Endothelial cell (in vitro differentiated cells): ENCODE results near the gene PPP1R37. TPM values are rescaled to one million over a fixed set of nuclear protein-coding genes. Genes with fewer than 3 reads are reported as not detected.
"Not testable (repeated sequence)": the region's sequence is repeated elsewhere in the genome, so short reads cannot be mapped to it uniquely, and the experiment has no call there.

Source experiments
- DNase-seq: peaks from one replicate; pipeline ENCODE4 v3.0.0; 2021; ENCODE audit warnings: low spot score
- H3K27ac Mint-ChIP-seq: one replicate; pipeline ENCODE4 v1.8.0; 2021; ENCODE audit warnings: mixed read lengths, inconsistent platforms; ENCODE audit not compliant: unreplicated experiment
- H3K27me3 Mint-ChIP-seq: one replicate; pipeline ENCODE4 v1.8.0; 2021; ENCODE audit warnings: mild to moderate bottlenecking, moderate library complexity, mixed read lengths, inconsistent platforms; ENCODE audit not compliant: unreplicated experiment
- H3K36me3 Mint-ChIP-seq: one replicate; pipeline ENCODE4 v1.8.0; 2021; ENCODE audit warnings: mild to moderate bottlenecking, low read depth, mixed read lengths, inconsistent platforms; ENCODE audit not compliant: unreplicated experiment
- H3K4me1 Mint-ChIP-seq: one replicate; pipeline ENCODE4 v1.8.0; 2021; ENCODE audit warnings: mild to moderate bottlenecking, mixed read lengths, inconsistent platforms; ENCODE audit not compliant: unreplicated experiment
- H3K4me3 Mint-ChIP-seq: one replicate; pipeline ENCODE4 v1.8.0; 2021; ENCODE audit warnings: mild to moderate bottlenecking, mixed read lengths, inconsistent platforms; ENCODE audit not compliant: unreplicated experiment
- H3K9me3 Mint-ChIP-seq: one replicate; pipeline ENCODE4 v1.8.0; 2021; ENCODE audit warnings: mixed read lengths, inconsistent platforms; ENCODE audit not compliant: unreplicated experiment
- total RNA-seq: library from RNA; stranded (reverse); fragmentation: NEBNext Ultra II Directional; extraction: Animal tissue kit (Norgen Biotek cat#: 25700); gene quantifications from one replicate; pipeline ENCODE4 v1.2.1, GENCODE V29; 2021; ENCODE audit not compliant: unreplicated experiment
- TF ChIP-seq, protein P1 (sequence below): fragments of 200-600 bp; sonication (generic); IDR thresholded peaks from one replicate; pipeline ENCODE4 v1.5.0; 2021; ENCODE audit warnings: antibody characterized with exemption; ENCODE audit not compliant: unreplicated experiment

Gene PPP1R37
- total RNA-seq, 1 donor from 2014 or later = 34.7 TPM

- peaks cover 6% of the 10 kb centered on the region for H3K4me1 Mint-ChIP-seq
- H3K36me3 Mint-ChIP-seq = peaks cover 8% of the 10 kb centered on the region
- H3K27ac Mint-ChIP-seq = no peak overlapping the region
- H3K9me3 Mint-ChIP-seq = no peaks in the 10 kb centered on the region
- no peak for DNase-seq
- TF ChIP-seq, protein P1, sequence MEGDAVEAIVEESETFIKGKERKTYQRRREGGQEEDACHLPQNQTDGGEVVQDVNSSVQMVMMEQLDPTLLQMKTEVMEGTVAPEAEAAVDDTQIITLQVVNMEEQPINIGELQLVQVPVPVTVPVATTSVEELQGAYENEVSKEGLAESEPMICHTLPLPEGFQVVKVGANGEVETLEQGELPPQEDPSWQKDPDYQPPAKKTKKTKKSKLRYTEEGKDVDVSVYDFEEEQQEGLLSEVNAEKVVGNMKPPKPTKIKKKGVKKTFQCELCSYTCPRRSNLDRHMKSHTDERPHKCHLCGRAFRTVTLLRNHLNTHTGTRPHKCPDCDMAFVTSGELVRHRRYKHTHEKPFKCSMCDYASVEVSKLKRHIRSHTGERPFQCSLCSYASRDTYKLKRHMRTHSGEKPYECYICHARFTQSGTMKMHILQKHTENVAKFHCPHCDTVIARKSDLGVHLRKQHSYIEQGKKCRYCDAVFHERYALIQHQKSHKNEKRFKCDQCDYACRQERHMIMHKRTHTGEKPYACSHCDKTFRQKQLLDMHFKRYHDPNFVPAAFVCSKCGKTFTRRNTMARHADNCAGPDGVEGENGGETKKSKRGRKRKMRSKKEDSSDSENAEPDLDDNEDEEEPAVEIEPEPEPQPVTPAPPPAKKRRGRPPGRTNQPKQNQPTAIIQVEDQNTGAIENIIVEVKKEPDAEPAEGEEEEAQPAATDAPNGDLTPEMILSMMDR = no peak
- no peak overlapping the region for H3K4me3 Mint-ChIP-seq
- H3K27me3 Mint-ChIP-seq = peaks cover 10% of the 10 kb centered on the region
Measured at GRCh38 chr19:45115809-45116615, 23.0 kb downstream of the PPP1R37 start.

DNA sequence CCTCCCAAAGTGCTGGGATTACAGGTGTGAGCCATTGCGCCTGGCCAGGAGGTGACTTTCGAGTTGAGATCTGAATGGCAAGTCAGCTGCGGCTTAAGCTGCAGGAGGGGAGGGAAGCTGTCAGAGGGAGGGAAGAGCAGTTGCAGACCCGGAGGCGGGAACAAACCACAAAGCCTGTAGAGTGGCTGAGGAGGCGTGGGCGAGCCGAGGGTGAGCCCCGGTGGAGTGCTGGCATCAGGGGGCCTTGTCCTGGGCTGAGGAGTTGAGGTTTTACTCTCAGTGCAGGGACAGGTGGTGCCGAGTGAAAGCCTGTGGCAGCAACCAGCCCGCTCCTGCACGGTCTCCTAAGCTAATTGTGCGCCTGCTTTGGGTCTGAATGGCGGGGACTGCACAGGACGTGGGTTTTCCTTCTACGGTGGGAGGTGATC, 24.2 kb downstream of the PPP1R37 start:
- DNase-seq = no peak
- peaks cover 10% of the 10 kb centered on the region for H3K27me3 Mint-ChIP-seq
- H3K4me1 Mint-ChIP-seq = peaks cover 16% of the 10 kb centered on the region
- no peaks in the 10 kb centered on the region for H3K9me3 Mint-ChIP-seq
- no peak overlapping the region for H3K4me3 Mint-ChIP-seq
- TF ChIP-seq, protein P1 = no peak
- no peak overlapping the region for H3K27ac Mint-ChIP-seq
- H3K36me3 Mint-ChIP-seq = peaks cover 10% of the 10 kb centered on the region

- Mint-ChIP-seq H3K27me3 (peaks cover 10% of the 10 kb centered on the region), H3K27ac (no peak overlapping the region), H3K36me3 (peaks cover 10% of the 10 kb centered on the region), H3K4me1 (peaks cover 16% of the 10 kb centered on the region), H3K4me3 (no peak overlapping the region), H3K9me3 (no peaks in the 10 kb centered on the region)
- TF ChIP-seq, protein P1 = no peak
- DNase-seq = no peak
Measured at GRCh38 chr19:45117671-45118070, 24.7 kb downstream of the PPP1R37 start.

GRCh38 chr19:45118106-45118505, 25.1 kb downstream of the PPP1R37 start:
- Mint-ChIP-seq H3K27me3 (peaks cover 10% of the 10 kb centered on the region), H3K9me3 (no peaks in the 10 kb centered on the region), H3K36me3 (peaks cover 10% of the 10 kb centered on the region), H3K4me1 (peaks cover 16% of the 10 kb centered on the region), H3K4me3 (no peak overlapping the region), H3K27ac (no peak overlapping the region)
- no peak for DNase-seq
- TF ChIP-seq, protein P1 = no peak

- H3K4me1 Mint-ChIP-seq = peaks cover 16% of the 10 kb centered on the region
- not testable (repeated sequence) for DNase-seq, H3K27ac Mint-ChIP-seq, H3K4me3 Mint-ChIP-seq, H3K9me3 Mint-ChIP-seq
- peaks cover 10% of the 10 kb centered on the region for H3K27me3 Mint-ChIP-seq
- H3K36me3 Mint-ChIP-seq = peaks cover 11% of the 10 kb centered on the region
Measured at GRCh38 chr19:45118591-45119355, 25.8 kb downstream of the PPP1R37 start.
